ENCODE data around the gene PCP2. TPM values are rescaled to one million over a fixed set of nuclear protein-coding genes. Genes with fewer than 3 reads are reported as not detected.

PCP2 gene
- total and polyA plus RNA-seq, 2 of the 13 experiments (the other 11 are each of a cell fraction or from before 2014, with no cell fraction given): 0.62 TPM; not detected in 1

GRCh38 chr19:7650148-7650547 lies 16.6 kb upstream of the PCP2 start:
- WGBS (ENCODE audit: low lambda C conversion rate): 66% methylated on average over 2 of the region's 2 CpGs

GRCh38 chr19:7648265-7649014 lies 14.9 kb upstream of the PCP2 start:
- POLR2A ChIA-PET: no interaction called here
- CTCF ChIA-PET (ENCODE audit: low intra/inter-chr PET ratio, low total read pairs): no interaction called here
- no peak overlapping the region for H3K4me2 ChIP-seq (ENCODE audit: low read depth, low read length)
- no peak for TF ChIP-seq ZNF101 (CRISPR knock-in tag; IDR thresholded peaks at IDR 0.05; ENCODE audit: borderline replicate concordance, low read depth)
- TF ChIP-seq RNF2 (conservative IDR thresholded peaks at IDR 0.05; ENCODE audit: low read depth): no peak
- FAIRE-seq: no peak
- H3K9ac ChIP-seq (ENCODE audit: insufficient read depth, low read depth, low read length): no peak overlapping the region
- no peak for ATAC-seq
- no peak overlapping the region for H3K4me3 ChIP-seq (replicated peaks in 1 of 3; ENCODE audit: insufficient read depth in 1 of 3, low read depth in 2 of 3, low read length in 3 of 3)
- no TSS peak for BruUV-seq (replicated peaks)
- in situ Hi-C loops (cut with HindIII; ENCODE audit: extremely low pct_ligation_motif_present, low pct_unique_long_range_greater_than_20kb): no loop called here
- H3K36me3 ChIP-seq (replicated peaks in 1 of 2; ENCODE audit: control insufficient read depth in 1 of 2, insufficient read depth in 2 of 2, low read length in 2 of 2): no peaks in the 10 kb centered on the region
- intact Hi-C loops (cut with micrococcal nuclease; ENCODE audit: unreplicated experiment): no loop called here
- WGBS (ENCODE audit: low lambda C conversion rate): 78% methylated on average over 11 of the region's 15 CpGs
- no peaks in the 10 kb centered on the region for H4K20me1 ChIP-seq (ENCODE audit: insufficient read depth, low read length)
- no peak overlapping the region for H3K27ac ChIP-seq (ENCODE audit: extremely low read length, insufficient read depth, low read length)
- no peaks in the 10 kb centered on the region for H3K9me3 ChIP-seq (ENCODE audit: low read length)
- DNase-seq (ENCODE audit: low spot score): no peak
- no peak overlapping the region for H2AFZ ChIP-seq (ENCODE audit: low read length)
- H3K27me3 ChIP-seq (ENCODE audit: control insufficient read depth in 1 of 2, insufficient read depth in 2 of 2, low read length in 2 of 2): no peaks in the 10 kb centered on the region
- H3K79me2 ChIP-seq (ENCODE audit: insufficient read depth, low read length): no peaks in the 10 kb centered on the region
- H3K4me1 ChIP-seq (ENCODE audit: insufficient read depth, low read length): peaks cover 11% of the 10 kb centered on the region

More at GRCh38 chr19:7650148-7650547, 16.6 kb upstream of the PCP2 start:
- H3K27me3 ChIP-seq (ENCODE audit: control insufficient read depth in 1 of 2, insufficient read depth in 2 of 2, low read length in 2 of 2): no peaks in the 10 kb centered on the region
- H3K4me1 ChIP-seq (ENCODE audit: insufficient read depth, low read length): peaks cover 11% of the 10 kb centered on the region
- no peak overlapping the region for H3K9ac ChIP-seq (ENCODE audit: insufficient read depth, low read depth, low read length)
- no peak overlapping the region for H3K27ac ChIP-seq (ENCODE audit: extremely low read length, insufficient read depth, low read length)
- no peak overlapping the region for H3K4me2 ChIP-seq (ENCODE audit: low read depth, low read length)
- H3K4me3 ChIP-seq (replicated peaks in 1 of 3; ENCODE audit: insufficient read depth in 1 of 3, low read depth in 2 of 3, low read length in 3 of 3): no peak overlapping the region
- no peak for ATAC-seq
- no peak for FAIRE-seq
- H3K36me3 ChIP-seq (replicated peaks in 1 of 2; ENCODE audit: control insufficient read depth in 1 of 2, insufficient read depth in 2 of 2, low read length in 2 of 2): no peaks in the 10 kb centered on the region
- DNase-seq (ENCODE audit: low spot score): no peak
- intact Hi-C loops (cut with micrococcal nuclease; ENCODE audit: unreplicated experiment) (no loop called here), in situ Hi-C loops (cut with HindIII; ENCODE audit: extremely low pct_ligation_motif_present, low pct_unique_long_range_greater_than_20kb) (no loop called here)
- TF ChIP-seq DPF2 (CRISPR knock-in tag; IDR thresholded peaks at IDR 0.05; ENCODE audit: borderline replicate concordance, low read depth) (no peak), SRSF4 (IDR thresholded peaks at IDR 0.05; ENCODE audit: low read depth, low read length, poor library complexity, severe bottlenecking) (no peak), ZFP36 (IDR thresholded peaks at IDR 0.05; ENCODE audit: borderline replicate concordance, low read depth, low read length, partially characterized antibody) (peak; percentile 91)
- no peak overlapping the region for H2AFZ ChIP-seq (ENCODE audit: low read length)
- ChIA-PET CTCF (ENCODE audit: low intra/inter-chr PET ratio, low total read pairs) (no interaction called here), POLR2A (no interaction called here)
- H4K20me1 ChIP-seq (ENCODE audit: insufficient read depth, low read length): no peaks in the 10 kb centered on the region
- H3K9me3 ChIP-seq (ENCODE audit: low read length): no peaks in the 10 kb centered on the region
- H3K79me2 ChIP-seq (ENCODE audit: insufficient read depth, low read length): no peaks in the 10 kb centered on the region
- BruUV-seq (replicated peaks): no TSS peak
